Stimulated activated CD8-positive, alpha-beta memory T cell treated with anti-CD3 and anti-CD28 coated beads, Interleukin-12 subunit alpha, Interleukin-12 subunit beta, amount 100 ng/mL, for 24 hours (primary cell): ENCODE results near the gene DTX1.

Source experiments
- DNase-seq: peaks from one replicate; pipeline ENCODE4 v3.0.0-alpha.2; 2020; ENCODE audit errors: extremely low read depth

DTX1 gene

GRCh38 chr12:113094738-113095137, 38.2 kb downstream of the DTX1 start:
- no peak for DNase-seq

DNA sequence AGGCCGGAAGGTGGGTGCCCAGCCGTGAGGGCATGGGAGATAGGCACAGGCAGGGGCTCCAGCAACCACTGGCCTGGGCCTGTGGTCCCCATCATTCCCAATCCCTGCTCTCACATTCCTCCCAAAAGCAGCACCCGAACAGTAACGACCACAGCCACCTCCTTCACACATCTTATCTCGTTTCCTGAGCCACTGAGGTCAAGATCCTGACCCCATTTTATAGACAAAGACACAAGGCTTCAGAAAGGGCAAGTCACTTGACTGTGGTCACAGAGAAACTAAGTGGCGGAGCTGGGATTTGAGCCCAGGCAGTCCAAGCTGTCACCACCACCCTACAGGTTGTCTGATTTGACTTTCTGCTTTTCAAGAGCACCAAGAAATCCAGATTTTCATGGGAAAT, 38.9 kb downstream of the DTX1 start:
- no peak for DNase-seq

DNA sequence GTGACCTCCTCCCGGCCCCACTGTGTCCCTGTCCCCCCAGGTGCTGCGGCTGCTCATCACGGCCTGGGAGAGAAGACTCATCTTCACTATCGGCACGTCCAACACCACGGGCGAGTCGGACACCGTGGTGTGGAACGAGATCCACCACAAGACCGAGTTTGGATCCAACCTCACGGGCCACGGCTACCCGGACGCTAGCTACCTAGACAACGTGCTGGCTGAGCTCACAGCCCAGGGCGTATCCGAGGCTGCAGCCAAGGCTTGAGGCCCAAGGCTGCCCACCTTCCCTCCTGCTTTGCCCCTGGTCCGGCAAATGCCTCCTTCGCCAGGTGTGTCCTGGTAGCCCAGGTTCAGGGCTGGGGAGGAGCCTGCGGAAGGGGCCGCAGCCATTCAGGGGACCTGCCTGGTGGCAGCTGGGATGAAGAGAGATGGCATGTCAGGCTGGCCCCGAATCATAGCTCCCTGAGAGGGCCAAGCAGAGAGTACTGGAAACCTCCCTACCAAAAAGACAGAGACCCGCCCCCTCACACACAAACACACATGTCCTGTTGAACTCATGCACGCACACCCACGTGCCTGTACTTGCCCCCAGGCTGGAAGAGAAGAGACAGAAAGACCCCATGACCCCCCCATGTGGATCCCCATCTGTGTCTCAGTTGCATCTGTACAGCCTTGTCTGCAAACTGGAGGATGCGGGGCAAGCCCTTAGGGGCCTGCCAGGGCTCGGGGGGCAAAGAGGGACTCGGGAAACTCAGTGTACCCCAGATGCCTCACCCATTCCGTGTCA, 40.3 kb downstream of the DTX1 start:
- no peak for DNase-seq

DNA sequence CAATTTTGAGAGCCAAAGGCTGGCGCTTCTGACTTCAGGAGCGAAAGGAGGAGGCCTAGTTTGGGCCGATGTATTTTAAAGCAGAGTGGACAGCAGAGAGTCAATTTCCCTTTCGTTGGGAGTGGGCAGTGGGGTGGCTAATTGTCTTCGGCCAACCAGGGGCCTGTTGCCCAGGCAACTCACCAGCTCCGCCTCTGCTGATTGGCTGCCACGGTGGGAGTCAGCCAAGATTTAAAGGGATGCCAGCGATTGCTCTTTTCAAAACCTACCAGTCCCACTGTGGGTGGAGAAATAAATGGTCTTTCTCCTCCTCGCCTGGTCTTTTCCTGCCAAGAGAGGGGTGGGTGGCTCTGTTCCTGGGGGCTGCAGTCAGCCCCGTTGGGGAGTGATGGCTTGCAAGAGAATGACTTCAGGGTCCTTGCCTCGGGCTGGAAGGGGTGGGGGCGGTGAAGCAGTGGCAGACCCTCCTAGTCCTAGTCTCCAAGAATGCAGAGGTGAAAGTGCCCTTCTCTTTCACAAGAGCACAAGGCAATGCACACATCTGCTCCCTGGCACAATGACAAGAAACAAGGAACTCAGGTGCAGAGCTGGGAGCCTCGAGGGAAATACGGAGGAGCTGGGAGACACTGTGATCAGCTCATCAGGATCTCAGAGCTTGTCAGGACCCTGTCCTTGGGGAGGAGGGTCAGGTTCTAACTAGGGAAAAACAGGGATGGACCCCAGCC, 41.3 kb downstream of the DTX1 start:
- no peak for DNase-seq

- DNase-seq: no peak
Measured at GRCh38 chr12:113098441-113099028, 42.0 kb downstream of the DTX1 start.

GRCh38 chr12:113099364-113099763, 42.8 kb downstream of the DTX1 start:
- no peak for DNase-seq

- no peak for DNase-seq
Measured at GRCh38 chr12:113099764-113100163, 43.2 kb downstream of the DTX1 start.

DNA sequence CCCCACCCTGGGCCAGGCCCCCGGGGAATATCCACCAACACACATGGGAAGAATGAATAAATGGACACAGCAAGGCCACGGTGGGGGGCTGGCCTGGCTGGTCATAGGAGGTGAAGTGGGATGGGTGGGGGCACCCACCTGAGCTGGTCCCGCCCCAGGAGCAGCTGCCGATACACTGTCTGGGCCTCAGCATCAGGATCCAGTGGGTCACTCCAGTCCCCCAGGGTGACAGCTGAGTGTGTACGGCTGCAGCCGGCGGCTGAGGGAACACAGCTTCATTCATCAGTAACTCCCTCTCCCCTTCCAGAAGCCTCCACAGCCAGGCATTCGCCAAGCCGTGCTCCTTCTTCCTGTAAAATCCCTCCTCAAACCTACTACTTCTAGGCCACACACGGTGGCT, 45.2 kb downstream of the DTX1 start:
- DNase-seq: no peak

- no peak for DNase-seq
Measured at GRCh38 chr12:113102811-113103210, 46.3 kb downstream of the DTX1 start.

GRCh38 chr12:113103756-113104450, 47.4 kb downstream of the DTX1 start:
- DNase-seq: no peak

GRCh38 chr12:113104953-113105510, 48.5 kb downstream of the DTX1 start:
- no peak for DNase-seq

GRCh38 chr12:113105606-113106271, 49.2 kb downstream of the DTX1 start:
- DNase-seq: no peak

GRCh38 chr12:113106361-113106760, 49.8 kb downstream of the DTX1 start:
- no peak for DNase-seq

DNA sequence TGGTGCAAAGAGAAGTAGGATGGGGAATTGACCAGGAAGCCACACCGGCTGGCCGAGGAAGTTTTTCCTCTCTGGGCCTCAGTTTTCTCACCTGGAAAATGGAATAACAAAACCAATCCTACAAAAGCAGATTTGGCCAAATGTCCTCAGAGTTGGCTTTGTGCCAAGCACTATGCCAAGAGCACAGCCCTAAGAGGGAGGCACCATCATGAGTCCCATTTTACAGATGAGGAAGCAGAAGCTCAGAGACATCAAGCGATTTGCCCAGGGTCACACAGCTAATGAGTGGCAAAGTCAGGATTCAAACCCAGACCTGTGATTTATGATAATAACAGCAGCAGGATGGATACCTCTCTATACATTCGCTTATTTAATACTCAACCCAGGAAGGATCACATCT, 51.8 kb downstream of the DTX1 start:
- no peak for DNase-seq

DNA sequence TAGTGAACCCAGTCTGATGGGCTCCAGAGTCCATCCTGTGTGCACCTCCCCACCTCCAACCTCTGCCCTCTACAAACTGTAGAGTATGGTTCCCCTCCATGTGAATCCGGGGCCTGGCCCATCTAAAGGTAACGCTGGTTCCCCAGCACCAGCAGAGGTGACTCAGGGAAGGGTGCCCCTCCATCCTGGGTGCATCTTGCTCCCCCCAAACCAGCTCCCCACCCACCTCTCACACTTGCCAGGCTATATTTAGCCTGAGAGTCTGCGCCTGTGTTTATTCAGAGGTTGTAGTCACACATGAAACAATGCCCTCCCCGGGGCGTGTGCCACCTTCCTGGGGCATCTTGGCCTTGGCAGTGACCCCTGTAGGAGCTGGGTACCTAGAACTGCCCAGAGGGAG, 52.8 kb downstream of the DTX1 start:
- no peak for DNase-seq

GRCh38 chr12:113109872-113110599, 53.5 kb downstream of the DTX1 start:
- DNase-seq: no peak

DNA sequence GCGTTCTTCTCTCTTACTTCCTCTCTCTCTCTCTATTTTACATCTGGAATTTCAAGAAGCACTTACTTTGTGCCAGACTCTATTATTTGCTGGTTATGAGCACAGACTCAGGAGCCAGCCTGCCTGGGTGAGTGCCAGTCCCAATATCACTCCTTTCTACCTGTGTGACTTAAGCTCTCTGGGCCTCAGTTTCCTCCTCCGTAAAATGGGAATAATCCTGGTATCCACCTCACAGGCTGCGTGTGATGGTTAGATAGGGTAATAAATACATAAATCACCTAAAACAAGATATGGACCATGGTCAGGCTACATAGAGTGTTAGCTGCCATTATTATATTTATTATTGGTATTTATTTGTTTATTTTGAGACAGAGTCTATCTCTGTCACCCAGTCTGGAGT, 54.7 kb downstream of the DTX1 start:
- DNase-seq: no peak

GRCh38 chr12:113112043-113112899, 55.7 kb downstream of the DTX1 start:
- DNase-seq: no peak

DNA sequence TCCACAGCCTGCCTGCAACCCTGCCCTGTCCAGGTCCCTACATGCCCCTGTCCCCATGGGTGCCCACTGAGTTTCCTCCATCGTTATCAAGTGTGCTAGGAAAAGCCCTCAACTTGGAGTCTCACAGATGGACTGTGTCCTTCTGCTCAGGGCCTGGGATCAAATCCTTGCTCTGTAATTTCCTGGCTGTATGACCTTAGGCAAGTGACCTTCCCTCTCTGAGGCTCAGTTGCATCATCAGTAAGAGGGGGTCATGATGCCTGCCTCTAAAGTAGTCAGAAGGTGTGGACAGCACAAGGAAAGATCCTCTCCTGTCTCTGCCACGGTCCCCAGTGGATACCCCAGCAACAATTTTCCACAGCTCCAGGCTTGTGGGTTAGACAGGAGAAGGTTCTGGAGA, 56.9 kb downstream of the DTX1 start:
- DNase-seq: no peak
